Measurements from ENCODE around the gene PPARG. TPM values are rescaled to one million over a fixed set of nuclear protein-coding genes. Genes with fewer than 3 reads are reported as not detected.

Gene PPARG
- total RNA-seq, 1 experiment from 2014 or later: 61.5 TPM

DNA sequence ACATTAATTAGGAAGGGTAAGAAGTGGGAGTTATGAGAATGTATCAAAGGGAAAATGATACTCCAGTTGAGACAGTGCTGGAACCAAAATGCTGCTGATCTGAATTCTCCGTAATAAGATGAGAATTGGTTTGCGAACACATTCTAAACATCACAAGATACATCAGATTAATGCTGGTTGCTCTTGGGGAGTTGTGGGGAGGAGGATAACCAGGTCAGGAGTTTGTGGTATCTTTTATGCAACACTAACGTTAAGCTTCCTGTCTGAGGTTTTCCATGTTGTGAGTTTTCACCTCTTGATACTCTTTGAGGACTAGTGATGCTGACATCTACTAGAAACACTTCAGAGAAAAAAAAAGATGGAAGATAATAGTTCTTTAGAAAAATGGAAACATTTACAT is 47.2 kb downstream of the PPARG start:
- no peak for DNase-seq
- Histone ChIP-seq H2AFZ (no peak overlapping the region), H3K27ac (peak overlapping the region; percentile 16; the same call in 1 of the 2 replicates), H3K4me1 (replicated peaks; ENCODE audit: insufficient read depth) (no peaks in the 10 kb centered on the region; the same call in 1 of the 2 replicates), H3K79me2 (ENCODE audit: low read depth) (peaks cover 96% of the 10 kb centered on the region), H3K4me3 (no peak overlapping the region), H3K9me2 (ENCODE audit: insufficient read depth) (no peaks in the 10 kb centered on the region), H3K36me3 (ENCODE audit: low read depth) (peaks cover 52% of the 10 kb centered on the region), H3K4me2 (no peak overlapping the region), H3F3A (ENCODE audit: insufficient read depth, low read depth) (peaks cover 28% of the 10 kb centered on the region), H4K20me1 (ENCODE audit: insufficient read depth) (no peaks in the 10 kb centered on the region; the same call in 1 of the 2 replicates), H3K27me3 (ENCODE audit: insufficient read depth, low read depth) (no peaks in the 10 kb centered on the region), H3K9me3 (ENCODE audit: insufficient read depth, low read depth) (no peaks in the 10 kb centered on the region)
- intact Hi-C loops (cut with micrococcal nuclease; ENCODE audit: unreplicated experiment): no loop called here
- ChIA-PET CTCF (no interaction called here), POLR2A (ENCODE audit: unreplicated experiment) (no interaction called here)
- TF ChIP-seq, protein P1, sequence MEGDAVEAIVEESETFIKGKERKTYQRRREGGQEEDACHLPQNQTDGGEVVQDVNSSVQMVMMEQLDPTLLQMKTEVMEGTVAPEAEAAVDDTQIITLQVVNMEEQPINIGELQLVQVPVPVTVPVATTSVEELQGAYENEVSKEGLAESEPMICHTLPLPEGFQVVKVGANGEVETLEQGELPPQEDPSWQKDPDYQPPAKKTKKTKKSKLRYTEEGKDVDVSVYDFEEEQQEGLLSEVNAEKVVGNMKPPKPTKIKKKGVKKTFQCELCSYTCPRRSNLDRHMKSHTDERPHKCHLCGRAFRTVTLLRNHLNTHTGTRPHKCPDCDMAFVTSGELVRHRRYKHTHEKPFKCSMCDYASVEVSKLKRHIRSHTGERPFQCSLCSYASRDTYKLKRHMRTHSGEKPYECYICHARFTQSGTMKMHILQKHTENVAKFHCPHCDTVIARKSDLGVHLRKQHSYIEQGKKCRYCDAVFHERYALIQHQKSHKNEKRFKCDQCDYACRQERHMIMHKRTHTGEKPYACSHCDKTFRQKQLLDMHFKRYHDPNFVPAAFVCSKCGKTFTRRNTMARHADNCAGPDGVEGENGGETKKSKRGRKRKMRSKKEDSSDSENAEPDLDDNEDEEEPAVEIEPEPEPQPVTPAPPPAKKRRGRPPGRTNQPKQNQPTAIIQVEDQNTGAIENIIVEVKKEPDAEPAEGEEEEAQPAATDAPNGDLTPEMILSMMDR (conservative IDR thresholded peaks at IDR 0.05): no peak
- no peak for TF ChIP-seq EZH2 (IDR thresholded peaks at IDR 0.05; ENCODE audit: low read depth)
- BruUV-seq (replicated peaks): no TSS peak

DNA sequence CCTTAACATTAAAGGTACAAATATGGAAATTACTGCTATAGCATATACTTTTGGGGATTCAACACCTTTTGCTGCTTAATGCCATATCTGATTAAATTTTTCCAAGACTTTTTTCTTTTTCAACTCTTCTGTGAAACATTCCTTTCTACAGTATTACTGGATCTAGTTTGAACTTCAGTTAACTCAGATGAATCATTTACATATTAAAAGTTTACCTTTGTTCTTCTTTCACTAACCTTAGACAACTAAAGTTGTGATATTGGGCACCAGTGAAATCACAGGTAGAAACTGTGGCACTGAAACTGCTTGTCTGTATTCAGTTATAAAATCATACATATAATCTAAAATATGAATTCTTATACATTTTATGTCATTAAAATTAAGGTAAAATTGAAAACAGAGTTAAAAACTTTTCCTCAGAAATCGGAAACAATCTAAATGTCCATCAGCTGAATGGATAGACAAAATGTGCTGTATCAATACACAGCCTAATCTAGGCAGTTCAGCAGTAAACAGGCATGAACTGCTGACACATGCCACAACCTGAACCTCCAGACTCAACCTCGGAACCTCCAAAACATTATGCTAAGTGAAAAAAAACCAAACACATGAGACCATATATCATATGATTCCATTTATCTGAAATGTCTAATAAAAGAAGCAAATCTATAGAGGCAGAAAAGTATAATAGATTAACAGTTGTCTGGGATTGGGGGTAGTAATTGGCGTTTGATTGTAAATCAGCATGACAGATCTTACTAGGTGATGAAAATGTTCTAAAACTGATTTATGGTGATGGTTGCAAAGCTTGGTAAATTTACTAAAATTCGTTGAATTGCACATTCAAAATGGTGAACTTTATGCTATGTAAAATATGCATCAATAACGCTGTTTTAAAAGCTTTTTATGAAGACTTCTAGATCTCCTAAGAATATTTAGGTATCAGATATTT is 50.0 kb downstream of the PPARG start:
- intact Hi-C loops (cut with micrococcal nuclease; ENCODE audit: unreplicated experiment): loop anchor here (2.0 kb wide), 1 partner anchor 16 kb away; no protein-coding TSS in a partner anchor
- BruUV-seq (replicated peaks): no TSS peak
- DNase-seq: no peak
- Histone ChIP-seq H2AFZ (no peak overlapping the region), H3K27me3 (ENCODE audit: insufficient read depth, low read depth) (no peaks in the 10 kb centered on the region), H3F3A (ENCODE audit: insufficient read depth, low read depth) (peaks cover 47% of the 10 kb centered on the region), H3K36me3 (ENCODE audit: low read depth) (peaks cover 61% of the 10 kb centered on the region), H3K4me2 (no peak overlapping the region), H3K9me2 (ENCODE audit: insufficient read depth) (no peaks in the 10 kb centered on the region), H3K27ac (0 out of 2 replicates have a peak overlapping the region, but pooled peaks have one; percentile 4), H3K4me1 (replicated peaks; ENCODE audit: insufficient read depth) (peaks cover 17% of the 10 kb centered on the region), H3K9me3 (ENCODE audit: insufficient read depth, low read depth) (no peaks in the 10 kb centered on the region), H4K20me1 (ENCODE audit: insufficient read depth) (no peaks in the 10 kb centered on the region; the same call in 1 of the 2 replicates), H3K4me3 (no peak overlapping the region), H3K79me2 (ENCODE audit: low read depth) (peaks cover 92% of the 10 kb centered on the region)
- CTCF ChIA-PET: no interaction called here
- POLR2A ChIA-PET (ENCODE audit: unreplicated experiment): interaction anchor here (0.7 kb wide), 1 partner anchor 145 kb away, joined by 3 read pairs; no protein-coding TSS in a partner anchor
- TF ChIP-seq, protein P1 (conservative IDR thresholded peaks at IDR 0.05): no peak
- no peak for TF ChIP-seq EZH2 (IDR thresholded peaks at IDR 0.05; ENCODE audit: low read depth)

DNA sequence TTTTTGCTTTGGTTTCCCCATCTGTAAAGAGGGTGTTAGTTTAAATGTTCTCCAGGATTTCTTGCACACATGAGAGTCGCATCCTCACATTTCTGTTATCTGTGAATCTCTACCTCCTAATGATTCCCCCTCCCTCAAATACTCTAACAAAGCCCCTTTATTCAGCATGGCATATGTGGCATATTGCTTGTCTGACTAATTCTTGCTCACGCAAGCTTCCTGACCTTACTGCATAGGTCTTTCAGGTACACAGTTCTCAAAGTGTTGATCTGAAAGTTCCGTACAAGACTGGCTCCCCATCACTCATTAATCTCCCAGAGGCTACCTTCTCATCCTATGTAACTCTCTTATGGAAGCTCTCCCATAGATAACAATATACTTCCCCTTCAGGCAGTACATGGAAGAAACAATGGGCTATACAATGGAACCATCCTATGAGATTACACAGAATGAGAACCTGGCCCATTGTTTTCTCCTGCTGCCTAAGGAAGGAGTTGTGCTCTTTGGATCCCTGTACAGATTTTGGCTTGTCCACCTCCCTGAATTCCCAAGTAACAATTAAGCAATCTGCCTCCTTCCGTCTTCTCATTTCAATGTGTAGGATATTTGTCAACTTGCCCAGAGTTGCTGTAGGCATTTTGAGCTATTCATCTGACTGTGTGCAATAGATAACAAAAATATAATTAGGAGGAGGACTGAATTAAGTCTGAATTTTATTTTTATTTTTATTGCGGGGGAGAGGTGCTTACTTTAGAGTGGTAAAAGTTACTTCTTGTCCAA is 51.0 kb downstream of the PPARG start:
- H3K36me3 ChIP-seq (ENCODE audit: low read depth): peaks cover 58% of the 10 kb centered on the region
- no peaks in the 10 kb centered on the region for H3K27me3 ChIP-seq (ENCODE audit: insufficient read depth, low read depth)
- no peak overlapping the region for H3K4me2 ChIP-seq
- intact Hi-C loops (cut with micrococcal nuclease; ENCODE audit: unreplicated experiment): loop anchor here (2.0 to 10.0 kb wide), 2 partner anchors 17 to 45 kb away; no protein-coding TSS in a partner anchor
- TF ChIP-seq, protein P1 (conservative IDR thresholded peaks at IDR 0.05): no peak
- no peak for TF ChIP-seq EZH2 (IDR thresholded peaks at IDR 0.05; ENCODE audit: low read depth)
- H3K27ac ChIP-seq: no peak overlapping the region
- H3K79me2 ChIP-seq (ENCODE audit: low read depth): peaks cover 85% of the 10 kb centered on the region
- DNase-seq: no peak
- H3F3A ChIP-seq (ENCODE audit: insufficient read depth, low read depth): peaks cover 53% of the 10 kb centered on the region
- H3K4me3 ChIP-seq: no peak overlapping the region
- CTCF ChIA-PET: no interaction called here
- H3K9me2 ChIP-seq (ENCODE audit: insufficient read depth): no peaks in the 10 kb centered on the region
- no peaks in the 10 kb centered on the region for H4K20me1 ChIP-seq (ENCODE audit: insufficient read depth)
- no peak overlapping the region for H2AFZ ChIP-seq
- peaks cover 27% of the 10 kb centered on the region for H3K4me1 ChIP-seq (replicated peaks; ENCODE audit: insufficient read depth)
- no peaks in the 10 kb centered on the region for H3K9me3 ChIP-seq (ENCODE audit: insufficient read depth, low read depth)
- no TSS peak for BruUV-seq (replicated peaks)
- POLR2A ChIA-PET (ENCODE audit: unreplicated experiment): no interaction called here
